Neural cell (in vitro differentiated cells): ENCODE data around the gene SYNE3. TPM values are rescaled to one million over a fixed set of nuclear protein-coding genes. Genes with fewer than 3 reads are reported as not detected.

ENCODE experiments used
- H2AFZ ChIP-seq: fragments of 200-600, 300-800 bp; sonication (generic), shearing (Covaris generic); 2 replicates; pipeline ENCODE4 v1.6.0; 2014; ENCODE audit warnings: low read depth, mild to moderate bottlenecking, antibody characterized with exemption, low read length, moderate library complexity
- H3F3A ChIP-seq: fragments of 200-600 bp; shearing (Covaris generic); 2 replicates; pipeline ENCODE4 v1.6.1; 2016; ENCODE audit warnings: mild to moderate bottlenecking, moderate library complexity, mixed read lengths, antibody characterized with exemption, low read length; ENCODE audit not compliant: insufficient read depth, poor library complexity, severe bottlenecking
- H3K27ac ChIP-seq: fragments of 200-600, 300-800 bp; sonication (generic), shearing (Covaris generic); 2 replicates; pipeline ENCODE4 v1.5.1; 2014; ENCODE audit warnings: mild to moderate bottlenecking, low read length, moderate library complexity
- H3K27me3 ChIP-seq: fragments of 300-800, 200-600 bp; sonication (generic), shearing (Covaris generic); 2 replicates; pipeline ENCODE4 v1.6.0; 2014; ENCODE audit warnings: mild to moderate bottlenecking, low read depth, low read length, moderate library complexity; ENCODE audit not compliant: insufficient read depth
- H3K36me3 ChIP-seq: fragments of 300-800, 200-600 bp; sonication (generic), shearing (Covaris generic); 2 replicates; pipeline ENCODE4 v1.5.1; 2014; ENCODE audit warnings: mild to moderate bottlenecking, antibody characterized with exemption, low read length, moderate library complexity; ENCODE audit not compliant: insufficient read depth
- H3K4me2 ChIP-seq: fragments of 300-800, 200-600 bp; sonication (generic), shearing (Covaris generic); 2 replicates; pipeline ENCODE4 v1.6.0; 2014; ENCODE audit warnings: mild to moderate bottlenecking, low read length
- H3K4me3 ChIP-seq: fragments of 300-800, 200-600 bp; sonication (generic), shearing (Covaris generic); 2 replicates; pipeline ENCODE4 v1.5.1; 2014; ENCODE audit warnings: mild to moderate bottlenecking, low read length, moderate library complexity
- H3K79me2 ChIP-seq: fragments of 200-600 bp; shearing (Covaris generic); replicated peaks from 2 replicates; pipeline ENCODE4 v1.6.0; 2014; ENCODE audit warnings: mild to moderate bottlenecking, low read length, moderate library complexity; ENCODE audit not compliant: insufficient read depth
- H3K9ac ChIP-seq: fragments of 300-800, 200-600 bp; sonication (generic), shearing (Covaris generic); 2 replicates; pipeline ENCODE4 v1.6.1; 2016; ENCODE audit warnings: mild to moderate bottlenecking, low read length, mixed read lengths
- H3K9me2 ChIP-seq: fragments of 200-600 bp; shearing (Covaris generic); 2 replicates; pipeline ENCODE4 v1.6.1; 2016; ENCODE audit warnings: mild to moderate bottlenecking, low read length, mixed read lengths; ENCODE audit not compliant: insufficient read depth
- H3K9me3 ChIP-seq: fragments of 200-600, 300-800 bp; sonication (generic), shearing (Covaris generic); 2 replicates; pipeline ENCODE4 v1.6.1; 2016; ENCODE audit warnings: mild to moderate bottlenecking, mixed run types, low read length, moderate library complexity, mixed read lengths
- H4K20me1 ChIP-seq: fragments of 200-600 bp; shearing (Covaris generic); 2 replicates; pipeline ENCODE4 v1.6.1; 2016; ENCODE audit warnings: mild to moderate bottlenecking, mixed run types; ENCODE audit not compliant: insufficient read depth
- EP300 ChIP-seq: fragments of 450-650 bp; conservative IDR thresholded peaks from 2 replicates; pipeline ENCODE4 v1.6.1; 2014; ENCODE audit warnings: antibody characterized with exemption, mild to moderate bottlenecking, moderate library complexity; ENCODE audit not compliant: poor library complexity, severe bottlenecking
- EZH2 ChIP-seq: fragments of 200-600, 300-800 bp; shearing (Covaris generic), sonication (generic); IDR thresholded peaks from 2 replicates; pipeline ENCODE4 v1.6.1; 2014; ENCODE audit warnings: antibody characterized with exemption, low read length, borderline replicate concordance, mild to moderate bottlenecking; ENCODE audit not compliant: insufficient read depth, poor library complexity, severe bottlenecking
- MXI1 ChIP-seq: fragments of 450-650 bp; conservative IDR thresholded peaks from 2 replicates; pipeline ENCODE4 v1.6.1; 2014; ENCODE audit warnings: antibody characterized with exemption, mild to moderate bottlenecking; ENCODE audit not compliant: poor library complexity, severe bottlenecking
- POLR2AphosphoS5 ChIP-seq: IDR thresholded peaks from 2 replicates; pipeline ENCODE4 v1.6.1; 2012
- RAD21 ChIP-seq: fragments of 450-650 bp; conservative IDR thresholded peaks from 2 replicates; pipeline ENCODE4 v1.6.1; 2014; ENCODE audit warnings: antibody characterized with exemption, mild to moderate bottlenecking, moderate library complexity
- SMC3 ChIP-seq: fragments of 450-650 bp; conservative IDR thresholded peaks from 2 replicates; pipeline ENCODE4 v1.6.1; 2014; ENCODE audit warnings: antibody characterized with exemption, mild to moderate bottlenecking, moderate library complexity; ENCODE audit not compliant: poor library complexity
- polyA plus RNA-seq: library from polyadenylated mRNA; depleted of rRNA; stranded (reverse); fragments of >200 nt; gene quantifications from 2 replicates; pipeline ENCODE4 v1.2.3, GENCODE V29; 2014
- TF ChIP-seq, protein P1 (sequence below): fragments of 450-650 bp; IDR thresholded peaks from 2 replicates; pipeline ENCODE4 v1.5.1; 2014; ENCODE audit warnings: antibody characterized with exemption, mild to moderate bottlenecking, moderate library complexity; ENCODE audit not compliant: poor library complexity, severe bottlenecking
- TF ChIP-seq, protein P2 (sequence below): IDR thresholded peaks from 2 replicates; pipeline ENCODE4 v1.6.1; 2012; ENCODE audit warnings: borderline replicate concordance

The SYNE3 gene
- polyA plus RNA-seq, 1 donor from 2014 or later, result 0.35 TPM

DNA sequence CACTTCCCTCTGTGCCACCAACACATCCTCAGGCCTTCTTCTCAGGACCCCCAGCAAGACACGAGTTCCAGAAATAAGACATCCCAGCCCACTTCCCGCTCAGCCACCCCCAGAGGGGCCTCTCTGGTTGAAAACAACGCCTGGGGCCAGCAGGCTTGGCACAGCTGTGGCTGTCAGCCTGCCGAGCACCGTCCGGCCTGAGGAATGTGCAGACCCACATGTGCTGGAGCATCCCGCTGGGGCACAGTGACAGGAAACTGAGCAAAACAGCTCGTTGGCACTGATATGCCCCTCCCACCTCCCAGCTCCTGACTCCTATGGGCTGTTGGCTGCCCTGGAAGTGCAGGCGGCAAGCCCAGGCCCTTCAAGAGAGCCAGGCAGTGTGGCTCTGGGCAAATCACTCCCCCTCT is 1.4 kb downstream of the SYNE3 start:
- no peak overlapping the region for H3K9ac ChIP-seq

DNA sequence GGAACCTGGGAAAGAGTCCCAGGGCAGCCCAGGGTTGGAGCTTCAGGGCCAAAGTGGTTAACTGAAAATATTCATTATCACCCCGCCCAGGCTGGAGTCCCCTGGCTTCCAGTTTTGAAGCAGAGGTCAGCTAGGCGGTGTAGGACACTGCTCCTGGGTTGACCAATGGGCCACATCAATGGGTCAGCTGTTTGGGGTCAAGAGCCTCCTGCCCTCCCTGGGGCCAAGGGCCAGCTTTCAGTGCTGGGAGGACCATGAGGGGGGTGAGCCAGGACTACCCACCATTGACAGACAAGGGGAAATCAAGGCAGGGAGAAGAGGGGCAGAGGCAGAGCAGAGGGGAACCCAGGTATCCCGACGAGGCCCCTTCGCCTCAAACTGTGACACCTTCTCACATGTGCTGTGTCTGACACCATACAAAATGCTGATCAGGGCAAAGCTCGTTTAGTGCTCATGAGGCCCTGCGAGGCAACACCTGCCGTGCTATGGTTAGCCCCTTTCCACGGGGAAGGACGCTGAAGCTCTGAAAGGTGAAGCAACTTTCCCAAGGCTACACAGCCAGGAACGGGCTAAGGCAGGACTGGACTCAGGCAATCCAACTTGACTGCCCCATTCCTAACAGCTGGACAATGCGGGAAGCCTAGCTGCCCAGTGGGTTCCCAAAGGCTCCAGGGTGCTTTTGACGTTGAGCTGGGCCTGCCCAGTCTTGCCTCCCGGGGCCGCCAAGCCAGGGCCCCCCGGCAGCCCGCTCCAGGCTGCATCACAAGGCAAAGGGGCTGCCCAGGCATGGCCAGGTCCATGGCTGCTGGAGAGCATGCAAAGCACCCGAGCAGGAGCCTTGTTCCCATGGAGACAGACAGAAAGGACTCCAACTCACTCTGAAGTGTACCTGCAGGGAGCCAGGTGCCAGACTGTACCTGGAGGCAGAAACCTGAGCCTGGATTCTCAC is 2.0 kb downstream of the SYNE3 start:
- peak overlapping the region; percentile 28 for H3K4me3 ChIP-seq
- H3F3A ChIP-seq, result no peaks in the 10 kb centered on the region
- H3K9me2 ChIP-seq, result no peaks in the 10 kb centered on the region
- no peak overlapping the region for H3K4me2 ChIP-seq
- H3K27me3 ChIP-seq, result peaks cover 12% of the 10 kb centered on the region
- no peaks in the 10 kb centered on the region for H4K20me1 ChIP-seq
- H3K9me3 ChIP-seq, result no peaks in the 10 kb centered on the region
- no peak overlapping the region for H3K27ac ChIP-seq
- TF ChIP-seq EZH2 (no peak), MXI1 (peak; percentile 41)
- H3K36me3 ChIP-seq, result no peaks in the 10 kb centered on the region
- no peak overlapping the region for H2AFZ ChIP-seq
- no peak overlapping the region for H3K9ac ChIP-seq
- H3K79me2 ChIP-seq, result no peaks in the 10 kb centered on the region

More for the DNA sequence above, 1.4 kb downstream of the SYNE3 start:
- H3K27me3 ChIP-seq, result peaks cover 12% of the 10 kb centered on the region
- peak overlapping the region; percentile 28 for H3K4me3 ChIP-seq
- no peaks in the 10 kb centered on the region for H3K79me2 ChIP-seq
- H3K27ac ChIP-seq, result no peak overlapping the region
- no peak overlapping the region for H3K4me2 ChIP-seq
- H3K9me2 ChIP-seq, result no peaks in the 10 kb centered on the region
- H2AFZ ChIP-seq, result no peak overlapping the region
- H3K36me3 ChIP-seq, result no peaks in the 10 kb centered on the region
- no peaks in the 10 kb centered on the region for H4K20me1 ChIP-seq
- H3F3A ChIP-seq, result no peaks in the 10 kb centered on the region
- H3K9me3 ChIP-seq, result no peaks in the 10 kb centered on the region
- TF ChIP-seq RAD21 (no peak), POLR2AphosphoS5 (no peak), EZH2 (no peak)

DNA sequence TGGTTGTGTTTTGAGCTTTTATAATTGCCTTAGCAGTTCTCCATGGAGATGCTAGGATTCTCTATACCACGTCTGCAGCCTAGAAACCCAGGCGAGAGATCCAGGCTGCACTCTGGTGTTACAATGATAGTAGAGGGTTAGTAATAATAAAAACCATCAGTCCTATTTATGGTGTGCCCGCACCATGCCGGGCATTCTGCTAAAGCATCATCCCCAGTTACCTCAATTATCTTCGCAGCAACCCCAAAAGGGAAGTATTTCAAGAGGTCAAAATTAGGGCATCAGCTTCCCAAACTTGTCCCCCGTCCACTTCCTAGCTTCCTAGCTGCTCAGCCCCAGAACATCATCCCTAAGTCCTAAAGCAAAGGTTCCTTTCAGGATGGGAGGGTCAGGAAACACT is 3.2 kb downstream of the SYNE3 start:
- no peak overlapping the region for H3K9ac ChIP-seq
- no peak overlapping the region for H3K4me2 ChIP-seq
- no peaks in the 10 kb centered on the region for H3K36me3 ChIP-seq
- H3K4me3 ChIP-seq, result no peak overlapping the region
- H2AFZ ChIP-seq, result no peak overlapping the region
- no peaks in the 10 kb centered on the region for H3K9me2 ChIP-seq
- TF ChIP-seq, protein P1, sequence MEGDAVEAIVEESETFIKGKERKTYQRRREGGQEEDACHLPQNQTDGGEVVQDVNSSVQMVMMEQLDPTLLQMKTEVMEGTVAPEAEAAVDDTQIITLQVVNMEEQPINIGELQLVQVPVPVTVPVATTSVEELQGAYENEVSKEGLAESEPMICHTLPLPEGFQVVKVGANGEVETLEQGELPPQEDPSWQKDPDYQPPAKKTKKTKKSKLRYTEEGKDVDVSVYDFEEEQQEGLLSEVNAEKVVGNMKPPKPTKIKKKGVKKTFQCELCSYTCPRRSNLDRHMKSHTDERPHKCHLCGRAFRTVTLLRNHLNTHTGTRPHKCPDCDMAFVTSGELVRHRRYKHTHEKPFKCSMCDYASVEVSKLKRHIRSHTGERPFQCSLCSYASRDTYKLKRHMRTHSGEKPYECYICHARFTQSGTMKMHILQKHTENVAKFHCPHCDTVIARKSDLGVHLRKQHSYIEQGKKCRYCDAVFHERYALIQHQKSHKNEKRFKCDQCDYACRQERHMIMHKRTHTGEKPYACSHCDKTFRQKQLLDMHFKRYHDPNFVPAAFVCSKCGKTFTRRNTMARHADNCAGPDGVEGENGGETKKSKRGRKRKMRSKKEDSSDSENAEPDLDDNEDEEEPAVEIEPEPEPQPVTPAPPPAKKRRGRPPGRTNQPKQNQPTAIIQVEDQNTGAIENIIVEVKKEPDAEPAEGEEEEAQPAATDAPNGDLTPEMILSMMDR, result no peak
- H3K9me3 ChIP-seq, result no peaks in the 10 kb centered on the region
- no peaks in the 10 kb centered on the region for H4K20me1 ChIP-seq
- H3K79me2 ChIP-seq, result no peaks in the 10 kb centered on the region
- no peak overlapping the region for H3K27ac ChIP-seq
- H3K27me3 ChIP-seq, result peaks cover 12% of the 10 kb centered on the region
- H3F3A ChIP-seq, result no peaks in the 10 kb centered on the region

DNA sequence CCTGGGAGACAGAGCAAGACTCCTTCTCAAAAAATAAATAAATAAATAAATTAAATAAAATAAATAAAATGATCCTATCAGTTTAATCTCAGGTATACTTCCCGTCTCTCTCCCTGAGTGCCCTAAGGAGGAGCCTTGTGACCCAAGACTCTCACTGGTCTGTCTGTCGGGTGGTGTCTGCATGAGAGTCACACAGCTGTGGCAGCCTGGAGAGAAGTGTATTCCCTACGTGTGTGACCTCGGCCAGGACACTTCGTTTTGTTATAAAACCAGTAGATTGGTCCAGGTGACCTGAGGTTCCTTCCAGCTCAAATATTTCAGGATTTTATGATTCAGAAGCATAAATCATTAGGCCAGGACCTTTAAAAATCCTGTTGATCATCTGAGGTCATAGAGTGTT is 4.8 kb downstream of the SYNE3 start:
- Histone ChIP-seq H3F3A (no peaks in the 10 kb centered on the region), H2AFZ (no peak overlapping the region), H3K9me2 (no peaks in the 10 kb centered on the region), H3K27ac (no peak overlapping the region), H3K4me2 (no peak overlapping the region), H3K79me2 (no peaks in the 10 kb centered on the region), H3K9ac (no peak overlapping the region), H3K4me3 (no peak overlapping the region), H3K36me3 (no peaks in the 10 kb centered on the region), H4K20me1 (no peaks in the 10 kb centered on the region), H3K27me3 (peaks cover 9% of the 10 kb centered on the region), H3K9me3 (no peaks in the 10 kb centered on the region)
- no peak for TF ChIP-seq SMC3
- TF ChIP-seq MXI1, result no peak
- TF ChIP-seq, protein P2, sequence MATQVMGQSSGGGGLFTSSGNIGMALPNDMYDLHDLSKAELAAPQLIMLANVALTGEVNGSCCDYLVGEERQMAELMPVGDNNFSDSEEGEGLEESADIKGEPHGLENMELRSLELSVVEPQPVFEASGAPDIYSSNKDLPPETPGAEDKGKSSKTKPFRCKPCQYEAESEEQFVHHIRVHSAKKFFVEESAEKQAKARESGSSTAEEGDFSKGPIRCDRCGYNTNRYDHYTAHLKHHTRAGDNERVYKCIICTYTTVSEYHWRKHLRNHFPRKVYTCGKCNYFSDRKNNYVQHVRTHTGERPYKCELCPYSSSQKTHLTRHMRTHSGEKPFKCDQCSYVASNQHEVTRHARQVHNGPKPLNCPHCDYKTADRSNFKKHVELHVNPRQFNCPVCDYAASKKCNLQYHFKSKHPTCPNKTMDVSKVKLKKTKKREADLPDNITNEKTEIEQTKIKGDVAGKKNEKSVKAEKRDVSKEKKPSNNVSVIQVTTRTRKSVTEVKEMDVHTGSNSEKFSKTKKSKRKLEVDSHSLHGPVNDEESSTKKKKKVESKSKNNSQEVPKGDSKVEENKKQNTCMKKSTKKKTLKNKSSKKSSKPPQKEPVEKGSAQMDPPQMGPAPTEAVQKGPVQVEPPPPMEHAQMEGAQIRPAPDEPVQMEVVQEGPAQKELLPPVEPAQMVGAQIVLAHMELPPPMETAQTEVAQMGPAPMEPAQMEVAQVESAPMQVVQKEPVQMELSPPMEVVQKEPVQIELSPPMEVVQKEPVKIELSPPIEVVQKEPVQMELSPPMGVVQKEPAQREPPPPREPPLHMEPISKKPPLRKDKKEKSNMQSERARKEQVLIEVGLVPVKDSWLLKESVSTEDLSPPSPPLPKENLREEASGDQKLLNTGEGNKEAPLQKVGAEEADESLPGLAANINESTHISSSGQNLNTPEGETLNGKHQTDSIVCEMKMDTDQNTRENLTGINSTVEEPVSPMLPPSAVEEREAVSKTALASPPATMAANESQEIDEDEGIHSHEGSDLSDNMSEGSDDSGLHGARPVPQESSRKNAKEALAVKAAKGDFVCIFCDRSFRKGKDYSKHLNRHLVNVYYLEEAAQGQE, result no peak
- no peak for TF ChIP-seq EP300
- TF ChIP-seq, protein P1, result no peak
- no peak for TF ChIP-seq POLR2AphosphoS5
- TF ChIP-seq RAD21, result no peak
- no peak for TF ChIP-seq EZH2
